ENCODE measurements around the gene TTC5.

TTC5 gene

GRCh38 chr14:20343092-20343861, 37.5 kb upstream of the TTC5 start, which contains the start of gene PARP2 (continued):
- TF ChIP-seq ZNF548 (tag by site-specific recombination; IDR thresholded peaks at IDR 0.05) (peak; percentile 87; the same call in 1 of the 2 replicates), ZXDB (tag by site-specific recombination; IDR thresholded peaks at IDR 0.05) (peak; percentile 62), YY1 (tag by site-specific recombination; IDR thresholded peaks at IDR 0.05) (peak; percentile 92), EGR2 (tag by site-specific recombination; IDR thresholded peaks at IDR 0.05; ENCODE audit: low read depth) (no peak), YY2 (tag by site-specific recombination; IDR thresholded peaks at IDR 0.05) (peak; percentile 85), SP2 (tag by site-specific recombination; IDR thresholded peaks at IDR 0.05) (peak; percentile 77), ZNF132 (tag by site-specific recombination; IDR thresholded peaks at IDR 0.05; ENCODE audit: borderline replicate concordance) (no peak), ATF2 (tag by site-specific recombination; IDR thresholded peaks at IDR 0.05; ENCODE audit: low read depth) (peak; percentile 100), KLF8 (tag by site-specific recombination; IDR thresholded peaks at IDR 0.05) (peak; percentile 81), HOXA7 (CRISPR knock-in tag; IDR thresholded peaks at IDR 0.05; ENCODE audit: borderline replicate concordance) (no peak), ZNF830 (tag by site-specific recombination; IDR thresholded peaks at IDR 0.05; ENCODE audit: low read depth) (no peak), KLF7 (tag by site-specific recombination; IDR thresholded peaks at IDR 0.05; ENCODE audit: borderline replicate concordance) (peak; percentile 1; the same call in 1 of the 2 replicates), ZNF664 (tag by site-specific recombination; IDR thresholded peaks at IDR 0.05) (no peak), TRIM28 (IDR thresholded peaks at IDR 0.05; ENCODE audit: borderline replicate concordance, low read length) (peak; percentile 87), ZSCAN16 (tag by site-specific recombination; IDR thresholded peaks at IDR 0.05) (no peak), ZBTB48 (tag by site-specific recombination; IDR thresholded peaks at IDR 0.05) (peak; percentile 91; the same call in 1 of the 2 replicates), ZNF184 (tag by site-specific recombination; IDR thresholded peaks at IDR 0.05) (peak; percentile 47; the same call in 1 of the 2 replicates), PATZ1 (tag by site-specific recombination; IDR thresholded peaks at IDR 0.05) (peak; percentile 88), KLF10 (tag by site-specific recombination; IDR thresholded peaks at IDR 0.05) (peak; percentile 49; the same call in 1 of the 2 replicates), ZBTB21 (tag by site-specific recombination; IDR thresholded peaks at IDR 0.05) (peak; percentile 94), BCL11A (tag by site-specific recombination; IDR thresholded peaks at IDR 0.05; ENCODE audit: low read depth) (peak; percentile 98; the same call in 1 of the 2 replicates), ZNF341 (tag by site-specific recombination; IDR thresholded peaks at IDR 0.05; ENCODE audit: low read depth) (peak; percentile 81), ZNF292 (tag by site-specific recombination; IDR thresholded peaks at IDR 0.05; ENCODE audit: borderline replicate concordance, low read depth) (no peak), ZNF629 (tag by site-specific recombination; IDR thresholded peaks at IDR 0.05) (peak; percentile 95), ZEB2 (tag by site-specific recombination; IDR thresholded peaks at IDR 0.05) (peak; percentile 76), ZNF394 (tag by site-specific recombination; IDR thresholded peaks at IDR 0.05; ENCODE audit: borderline replicate concordance) (peak; percentile 30; the same call in 1 of the 2 replicates)
- TF ChIP-seq, protein P1, sequence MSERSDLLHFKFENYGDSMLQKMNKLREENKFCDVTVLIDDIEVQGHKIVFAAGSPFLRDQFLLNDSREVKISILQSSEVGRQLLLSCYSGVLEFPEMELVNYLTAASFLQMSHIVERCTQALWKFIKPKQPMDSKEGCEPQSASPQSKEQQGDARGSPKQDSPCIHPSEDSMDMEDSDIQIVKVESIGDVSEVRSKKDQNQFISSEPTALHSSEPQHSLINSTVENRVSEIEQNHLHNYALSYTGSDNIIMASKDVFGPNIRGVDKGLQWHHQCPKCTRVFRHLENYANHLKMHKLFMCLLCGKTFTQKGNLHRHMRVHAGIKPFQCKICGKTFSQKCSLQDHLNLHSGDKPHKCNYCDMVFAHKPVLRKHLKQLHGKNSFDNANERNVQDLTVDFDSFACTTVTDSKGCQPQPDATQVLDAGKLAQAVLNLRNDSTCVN (tag by site-specific recombination; optimal IDR thresholded peaks at IDR 0.05): peak; percentile 65
- TF ChIP-seq, protein P2, sequence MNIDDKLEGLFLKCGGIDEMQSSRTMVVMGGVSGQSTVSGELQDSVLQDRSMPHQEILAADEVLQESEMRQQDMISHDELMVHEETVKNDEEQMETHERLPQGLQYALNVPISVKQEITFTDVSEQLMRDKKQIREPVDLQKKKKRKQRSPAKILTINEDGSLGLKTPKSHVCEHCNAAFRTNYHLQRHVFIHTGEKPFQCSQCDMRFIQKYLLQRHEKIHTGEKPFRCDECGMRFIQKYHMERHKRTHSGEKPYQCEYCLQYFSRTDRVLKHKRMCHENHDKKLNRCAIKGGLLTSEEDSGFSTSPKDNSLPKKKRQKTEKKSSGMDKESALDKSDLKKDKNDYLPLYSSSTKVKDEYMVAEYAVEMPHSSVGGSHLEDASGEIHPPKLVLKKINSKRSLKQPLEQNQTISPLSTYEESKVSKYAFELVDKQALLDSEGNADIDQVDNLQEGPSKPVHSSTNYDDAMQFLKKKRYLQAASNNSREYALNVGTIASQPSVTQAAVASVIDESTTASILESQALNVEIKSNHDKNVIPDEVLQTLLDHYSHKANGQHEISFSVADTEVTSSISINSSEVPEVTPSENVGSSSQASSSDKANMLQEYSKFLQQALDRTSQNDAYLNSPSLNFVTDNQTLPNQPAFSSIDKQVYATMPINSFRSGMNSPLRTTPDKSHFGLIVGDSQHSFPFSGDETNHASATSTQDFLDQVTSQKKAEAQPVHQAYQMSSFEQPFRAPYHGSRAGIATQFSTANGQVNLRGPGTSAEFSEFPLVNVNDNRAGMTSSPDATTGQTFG (tag by site-specific recombination; IDR thresholded peaks at IDR 0.05; ENCODE audit: borderline replicate concordance): no peak
- TF ChIP-seq, protein P3, sequence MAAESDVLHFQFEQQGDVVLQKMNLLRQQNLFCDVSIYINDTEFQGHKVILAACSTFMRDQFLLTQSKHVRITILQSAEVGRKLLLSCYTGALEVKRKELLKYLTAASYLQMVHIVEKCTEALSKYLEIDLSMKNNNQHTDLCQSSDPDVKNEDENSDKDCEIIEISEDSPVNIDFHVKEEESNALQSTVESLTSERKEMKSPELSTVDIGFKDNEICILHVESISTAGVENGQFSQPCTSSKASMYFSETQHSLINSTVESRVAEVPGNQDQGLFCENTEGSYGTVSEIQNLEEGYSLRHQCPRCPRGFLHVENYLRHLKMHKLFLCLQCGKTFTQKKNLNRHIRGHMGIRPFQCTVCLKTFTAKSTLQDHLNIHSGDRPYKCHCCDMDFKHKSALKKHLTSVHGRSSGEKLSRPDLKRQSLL (tag by site-specific recombination; IDR thresholded peaks at IDR 0.05): 0 out of 2 replicates have a peak, but pooled peaks have one; percentile 25
- TF ChIP-seq, protein P4, sequence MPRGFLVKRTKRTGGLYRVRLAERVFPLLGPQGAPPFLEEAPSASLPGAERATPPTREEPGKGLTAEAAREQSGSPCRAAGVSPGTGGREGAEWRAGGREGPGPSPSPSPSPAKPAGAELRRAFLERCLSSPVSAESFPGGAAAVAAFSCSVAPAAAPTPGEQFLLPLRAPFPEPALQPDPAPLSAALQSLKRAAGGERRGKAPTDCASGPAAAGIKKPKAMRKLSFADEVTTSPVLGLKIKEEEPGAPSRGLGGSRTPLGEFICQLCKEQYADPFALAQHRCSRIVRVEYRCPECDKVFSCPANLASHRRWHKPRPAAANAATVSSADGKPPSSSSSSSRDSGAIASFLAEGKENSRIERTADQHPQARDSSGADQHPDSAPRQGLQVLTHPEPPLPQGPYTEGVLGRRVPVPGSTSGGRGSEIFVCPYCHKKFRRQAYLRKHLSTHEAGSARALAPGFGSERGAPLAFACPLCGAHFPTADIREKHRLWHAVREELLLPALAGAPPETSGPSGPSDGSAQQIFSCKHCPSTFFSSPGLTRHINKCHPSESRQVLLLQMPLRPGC (tag by site-specific recombination; IDR thresholded peaks at IDR 0.05): peak; percentile 53; the same call in 1 of the 2 replicates
